Stimulated activated CD4-positive, alpha-beta T cell treated with anti-CD3 and anti-CD28 coated beads, Interleukin-1b, Interleukin-23, amount 100 ng/mL, for 24 hours (primary cell): ENCODE measurements around the gene MCU.

ENCODE experiments used
- DNase-seq, 4 experiments: peaks; one replicate each; pipeline ENCODE4 v3.0.0-alpha.2; 2020; ENCODE audit warnings: low read depth in 4 of 4, low spot score in 1 of 4

Gene MCU

DNA sequence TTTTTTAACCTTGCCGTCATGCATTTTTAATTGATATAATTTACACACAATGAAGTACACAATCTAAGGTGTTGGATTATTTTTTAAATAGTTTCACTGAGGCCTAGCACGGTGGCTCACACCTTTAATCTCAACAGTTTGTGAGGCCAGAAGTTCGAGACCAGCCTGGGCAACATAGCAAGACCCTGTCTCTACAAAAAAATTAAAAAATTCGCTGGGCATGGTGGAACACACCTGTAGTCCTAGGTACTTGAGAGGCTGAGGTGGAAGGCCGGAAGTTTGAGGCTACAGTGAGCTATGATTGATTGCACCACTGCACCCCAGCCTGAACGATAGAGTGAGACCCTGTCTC lies 108.8 kb downstream of the MCU start:
- no peak for DNase-seq

DNA sequence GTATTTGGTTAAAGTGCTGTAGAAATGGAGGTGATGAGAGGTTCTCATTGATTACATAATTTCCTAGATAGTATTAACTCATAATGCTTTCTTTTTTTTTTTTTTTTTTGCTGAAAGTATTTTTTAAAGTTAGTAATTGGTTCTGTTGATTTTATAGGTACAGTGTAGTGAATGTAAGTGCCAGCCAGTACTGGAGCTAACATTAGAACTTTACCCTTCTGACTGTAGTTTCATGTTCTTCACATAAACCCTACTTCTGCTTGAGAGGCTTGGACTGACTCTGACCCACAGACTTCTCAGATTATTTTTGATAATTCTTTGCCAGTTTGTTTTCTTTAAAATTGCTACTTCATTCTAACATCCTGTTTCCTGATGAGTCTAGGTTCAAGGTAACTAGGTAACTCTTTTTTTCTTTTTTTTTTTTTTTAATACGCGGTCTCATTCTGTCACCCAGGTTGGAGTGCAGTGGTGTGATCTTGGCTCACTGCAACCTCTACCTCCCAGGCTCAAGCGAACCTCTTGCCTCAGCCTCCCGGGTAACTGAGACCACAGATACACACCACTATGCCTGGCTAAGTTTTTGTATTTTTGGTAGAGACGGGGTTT lies 109.4 kb downstream of the MCU start:
- DNase-seq: no peak

- DNase-seq: no peak
These were observed 110.4 kb downstream of the MCU start for GRCh38 chr10:72802332-72802731.

DNA sequence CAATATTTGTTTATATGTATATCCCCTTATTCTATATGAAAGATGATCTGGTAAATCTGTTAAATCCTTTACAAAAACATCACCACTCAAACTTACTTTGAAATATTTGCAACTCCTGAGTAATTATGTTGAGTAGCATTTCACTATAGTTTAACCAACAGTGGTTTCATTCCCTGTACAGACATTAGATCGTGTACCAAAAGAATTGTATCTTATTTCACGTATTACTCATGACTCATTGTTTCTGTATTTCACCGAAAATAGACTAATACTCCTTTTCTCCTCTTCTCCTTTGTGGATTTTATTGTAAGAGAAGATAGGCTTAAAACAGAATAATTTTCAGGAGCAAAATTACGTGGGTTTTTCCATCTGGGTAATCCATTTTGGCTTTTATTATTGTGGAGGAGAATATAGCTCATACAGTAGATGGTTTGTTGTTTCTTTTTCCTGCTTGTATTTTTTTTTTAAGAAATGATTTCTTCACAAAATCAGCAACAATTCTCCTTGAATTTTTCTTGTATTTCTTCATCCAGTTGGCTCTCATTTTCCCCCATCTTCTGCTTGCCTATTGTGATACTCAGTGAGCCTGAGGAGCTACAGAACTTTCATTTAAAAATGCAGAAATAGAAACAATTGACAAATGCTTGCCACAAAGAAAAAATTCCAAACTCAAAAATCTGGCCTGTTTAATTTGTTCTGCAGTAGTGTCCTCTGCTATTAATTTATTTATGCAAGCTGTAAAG lies 111.0 kb downstream of the MCU start:
- DNase-seq: no peak

DNA sequence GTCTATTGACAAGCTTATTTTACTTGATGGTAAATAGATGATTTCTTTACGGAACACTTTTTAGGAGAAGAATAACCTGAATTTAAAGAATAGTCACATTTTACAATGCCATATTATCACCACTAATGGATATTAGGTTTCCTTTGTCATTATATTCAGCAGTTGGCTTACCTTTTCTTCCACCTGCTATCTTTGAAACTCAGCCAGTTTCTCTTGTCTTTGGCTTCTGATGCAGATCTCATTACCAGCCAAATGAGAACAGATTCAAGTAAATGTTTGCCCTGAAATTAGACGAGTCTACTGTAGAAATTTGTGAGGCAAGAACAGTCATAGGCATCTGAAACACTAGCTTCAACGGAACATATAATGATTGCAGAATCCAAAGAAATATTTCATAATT lies 116.1 kb downstream of the MCU start:
- DNase-seq: no peak

- DNase-seq: no peak
These were observed 117.1 kb downstream of the MCU start for GRCh38 chr10:72809006-72809405.

GRCh38 chr10:72810976-72811375 lies 119.0 kb downstream of the MCU start:
- DNase-seq: no peak

- no peak for DNase-seq
These were observed 120.4 kb downstream of the MCU start for GRCh38 chr10:72812415-72812752.

DNA sequence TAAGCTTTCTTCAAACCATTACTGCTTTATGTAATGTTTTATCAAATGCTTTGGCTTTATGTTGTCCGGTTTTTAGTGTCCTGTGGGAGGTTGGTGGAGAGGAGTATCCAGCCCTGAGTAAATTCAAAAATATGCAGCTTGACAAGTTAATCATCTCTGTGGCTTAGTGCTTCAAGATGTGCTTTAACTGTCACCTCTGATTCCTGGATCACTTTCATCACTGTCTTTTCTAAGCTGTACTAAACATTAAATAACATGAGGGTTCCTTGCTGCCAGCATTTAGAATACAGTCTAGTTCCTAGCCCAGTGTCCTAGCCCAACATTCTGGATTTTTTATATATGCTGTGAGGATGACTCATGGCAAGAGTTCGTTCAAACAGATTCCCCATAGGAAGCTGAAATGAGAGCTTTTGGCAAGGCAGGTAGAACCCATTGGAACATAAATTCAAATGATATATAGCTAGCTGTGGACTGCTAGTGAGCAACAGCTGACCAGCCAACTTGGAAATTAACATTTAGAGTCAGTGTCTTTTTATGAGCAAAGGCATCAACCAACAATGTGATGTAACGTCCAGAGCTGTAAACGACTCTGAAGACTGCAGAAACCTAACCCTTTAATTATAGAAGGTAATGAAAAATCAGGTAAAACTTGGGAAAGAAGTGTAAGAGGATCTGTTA lies 120.9 kb downstream of the MCU start:
- DNase-seq: no peak

GRCh38 chr10:72814099-72814790 lies 122.3 kb downstream of the MCU start:
- DNase-seq: no peak

DNA sequence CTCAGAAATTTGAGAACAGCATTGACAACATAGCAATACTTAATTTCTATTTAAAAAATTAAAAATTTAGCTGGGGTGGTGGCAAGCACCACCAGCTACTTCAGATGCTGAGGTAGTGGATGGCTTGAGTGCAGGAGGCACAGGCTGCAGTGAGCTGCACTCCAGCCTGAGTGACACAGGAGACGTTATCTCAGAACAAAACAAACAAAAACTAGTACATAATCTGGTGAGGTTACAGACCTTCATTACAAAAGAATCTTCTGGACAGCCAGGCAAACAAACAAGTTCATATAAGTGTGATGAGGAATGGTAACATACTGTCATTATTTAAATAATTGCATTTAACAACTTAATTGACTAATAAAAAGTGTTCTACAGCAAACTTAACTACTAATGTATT lies 124.6 kb downstream of the MCU start:
- DNase-seq: no peak

DNA sequence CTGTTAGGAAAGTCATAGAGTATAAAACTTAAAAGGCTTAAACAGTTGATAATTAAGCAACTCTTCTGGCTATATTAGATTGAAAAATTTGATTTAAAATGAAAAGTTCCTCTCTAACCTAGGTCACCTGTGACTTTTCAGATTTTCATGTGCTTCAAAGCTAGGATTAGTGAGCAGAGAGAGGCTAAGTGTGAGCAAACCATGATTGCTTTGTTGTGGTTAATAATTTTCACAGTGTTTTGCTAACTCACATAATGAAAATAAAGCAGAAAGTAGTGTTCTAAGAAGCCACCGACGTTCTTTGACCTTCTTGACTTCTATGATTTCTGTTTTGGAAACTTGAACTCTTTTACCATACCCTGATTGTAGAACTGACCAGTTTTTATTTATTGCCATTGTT lies 126.1 kb downstream of the MCU start:
- no peak for DNase-seq

DNA sequence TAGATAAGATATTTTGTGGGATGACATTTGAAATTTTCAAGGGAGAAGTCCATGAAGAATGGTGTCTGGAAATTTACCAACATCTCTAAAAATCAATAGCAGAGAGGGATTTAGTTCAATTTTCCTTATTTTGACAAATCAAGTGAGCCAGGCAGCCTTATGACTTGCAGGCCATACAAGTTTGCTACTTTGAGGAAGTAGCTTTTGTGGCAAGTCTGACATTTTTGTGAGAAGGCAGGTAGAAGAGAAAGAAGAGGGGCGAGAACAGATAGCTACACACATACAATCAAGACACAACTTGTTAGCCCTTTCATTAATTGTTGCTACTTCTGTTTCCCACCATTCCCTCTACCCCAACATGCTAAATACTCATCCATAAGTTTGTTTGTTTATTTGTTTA lies 127.1 kb downstream of the MCU start:
- DNase-seq: no peak

- DNase-seq: no peak
These were observed 129.7 kb downstream of the MCU start for GRCh38 chr10:72821606-72822005.

DNA sequence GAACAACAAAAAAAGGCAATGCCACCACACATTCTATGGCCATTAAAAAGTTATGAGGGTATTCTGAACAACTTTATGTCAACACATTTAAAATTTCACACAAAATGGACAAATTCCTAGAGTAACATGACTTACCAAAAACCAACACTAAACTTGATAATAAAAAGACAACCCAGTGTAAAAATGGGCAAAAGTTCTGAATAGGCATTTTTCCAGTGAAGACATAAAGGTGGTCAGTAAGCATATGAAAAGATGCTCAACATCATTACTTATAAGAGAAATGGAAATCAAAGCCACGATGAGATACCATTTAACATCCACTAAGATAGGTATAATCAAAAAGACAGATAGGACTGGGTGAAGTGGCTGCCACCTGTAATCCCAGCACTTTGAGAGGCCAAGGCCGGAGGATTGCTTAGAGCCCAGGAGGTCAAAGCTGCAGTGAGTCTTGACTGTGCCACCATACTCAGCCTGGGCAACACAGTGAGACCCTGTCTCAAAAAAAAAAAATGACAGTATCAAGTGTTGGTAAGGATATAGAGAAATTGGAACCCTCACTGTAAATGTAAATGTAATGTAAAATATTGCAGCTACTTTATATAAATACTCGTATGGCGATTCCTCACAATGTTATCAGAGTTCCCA lies 130.5 kb downstream of the MCU start:
- DNase-seq: no peak

GRCh38 chr10:72825163-72825562 lies 133.2 kb downstream of the MCU start:
- DNase-seq: no peak

DNA sequence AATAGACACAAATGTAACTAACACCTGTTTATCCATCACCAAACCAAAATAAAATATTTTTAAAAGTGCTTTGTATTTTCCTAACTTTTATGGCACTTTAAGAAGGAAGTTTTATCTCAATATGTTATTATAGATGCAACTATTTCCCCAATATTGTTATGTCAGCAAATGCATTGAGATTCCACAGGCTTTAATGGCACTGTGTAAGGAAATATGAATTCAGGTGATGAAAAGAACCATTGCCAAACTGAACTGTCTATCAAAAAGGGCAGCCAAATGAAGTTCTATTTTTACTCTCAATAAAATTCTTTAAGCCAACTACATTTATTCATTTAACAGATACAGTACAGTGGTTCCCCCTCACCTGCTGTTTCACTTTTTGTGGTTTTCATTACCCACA lies 134.4 kb downstream of the MCU start:
- no peak for DNase-seq

- DNase-seq: no peak
These were observed 136.4 kb downstream of the MCU start for GRCh38 chr10:72828294-72828693.

DNA sequence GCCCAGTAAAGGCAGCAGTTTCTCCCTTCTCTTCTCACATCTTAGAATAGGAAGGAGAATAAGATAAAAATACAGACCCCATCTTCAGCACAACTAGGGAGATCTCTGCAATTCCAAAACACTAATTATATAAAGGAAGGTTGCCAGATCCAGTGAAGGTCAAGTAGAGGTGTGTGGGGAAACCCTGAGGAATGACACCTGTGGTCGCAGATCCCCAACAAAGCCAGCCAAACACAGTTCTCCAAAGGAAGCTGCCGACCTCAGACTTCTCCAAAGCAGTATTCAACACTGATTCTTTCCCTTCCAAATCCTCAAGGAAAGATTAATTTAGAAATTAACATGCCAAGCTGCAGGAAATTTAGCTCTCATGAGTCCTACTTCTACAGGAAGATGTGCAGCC lies 138.7 kb downstream of the MCU start:
- DNase-seq: no peak

DNA sequence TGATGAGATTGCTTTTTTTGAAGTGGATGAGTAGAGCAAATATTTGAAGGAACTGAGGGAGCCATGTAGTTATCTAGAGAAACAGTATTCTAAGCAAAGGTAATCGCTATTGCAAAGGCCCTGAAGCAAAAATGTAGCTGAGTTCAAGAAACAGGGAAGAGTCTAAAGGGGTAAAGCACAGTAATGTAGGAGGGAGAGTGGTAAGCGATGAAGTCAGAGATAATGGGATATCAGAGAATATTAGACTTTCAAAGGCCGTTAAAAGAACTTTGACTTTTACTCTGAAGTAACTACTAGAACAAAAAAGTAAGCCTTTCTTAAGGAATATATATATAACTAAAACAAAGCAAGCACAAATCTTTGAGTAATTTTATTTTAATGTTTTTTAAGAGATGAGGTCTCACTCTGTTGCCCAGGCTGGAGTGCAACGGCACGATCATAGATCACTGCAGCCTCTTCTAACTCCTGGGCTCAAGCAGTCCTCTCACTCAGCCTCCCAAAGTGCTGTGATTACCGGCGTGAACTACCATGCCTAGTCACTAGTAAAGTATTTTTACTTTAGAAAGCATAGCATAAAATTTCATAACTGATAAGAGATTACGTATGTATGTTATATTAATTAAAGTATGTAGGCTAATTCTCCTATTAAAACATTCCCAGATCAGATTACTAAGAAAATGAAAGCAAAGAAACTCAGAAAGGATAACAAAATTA lies 139.9 kb downstream of the MCU start:
- DNase-seq: no peak

DNA sequence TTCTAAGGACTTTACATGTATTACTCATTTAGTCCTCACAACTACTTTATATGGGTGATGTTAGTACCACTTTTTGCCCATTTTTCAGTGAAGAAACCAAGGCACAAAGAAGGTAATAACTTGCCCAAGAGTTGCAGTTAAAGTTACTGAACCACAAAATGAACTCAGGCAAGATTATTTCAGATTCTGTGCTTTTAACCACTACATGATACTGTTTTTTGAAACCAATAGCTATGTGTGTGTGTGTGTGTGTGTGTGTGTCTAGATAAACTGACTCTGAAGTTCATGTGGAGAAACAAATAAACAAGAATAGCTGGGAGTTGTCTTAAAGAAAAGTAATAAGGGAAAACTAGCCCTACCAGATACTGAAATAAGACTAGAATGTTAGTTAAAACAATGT lies 140.8 kb downstream of the MCU start:
- DNase-seq: no peak
